NCI-H82 treated with DMSO at 0.1 percent for 48 hours (cell line): ENCODE data around the gene NIPAL3.
"Not testable (repeated sequence)": the region's sequence is repeated elsewhere in the genome, so short reads cannot be mapped to it uniquely, and the experiment has no call there.

Source experiments
- DNase-seq: peaks from one replicate; lab custom pipeline; 2025; ENCODE audit not compliant: unreplicated experiment; lab: John Stamatoyannopoulos, UW

Gene NIPAL3

DNA sequence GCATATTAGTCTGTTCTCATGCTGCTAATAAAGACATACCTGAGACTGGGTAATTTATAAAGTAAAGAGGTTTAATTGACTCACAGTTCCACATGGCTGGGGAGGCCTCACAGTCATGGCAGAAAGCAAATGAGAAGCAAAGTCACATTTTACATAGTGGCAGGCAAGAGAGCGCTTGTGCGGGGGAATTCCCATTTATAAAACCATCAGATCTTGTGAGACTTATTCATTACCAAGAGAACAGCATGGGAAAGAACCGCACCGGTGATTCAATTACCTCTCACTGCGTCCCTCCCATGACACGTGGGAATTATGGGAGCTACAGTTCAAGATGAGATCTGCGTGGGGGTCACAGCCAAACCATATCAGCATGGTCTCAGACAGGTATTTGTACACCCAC, 72.6 kb downstream of the NIPAL3 start:
- not testable (repeated sequence) for DNase-seq

GRCh38 chr1:24489674-24490073, 74.1 kb downstream of the NIPAL3 start:
- DNase-seq, result no peak

GRCh38 chr1:24490101-24490781, 74.6 kb downstream of the NIPAL3 start:
- DNase-seq, result no peak

DNA sequence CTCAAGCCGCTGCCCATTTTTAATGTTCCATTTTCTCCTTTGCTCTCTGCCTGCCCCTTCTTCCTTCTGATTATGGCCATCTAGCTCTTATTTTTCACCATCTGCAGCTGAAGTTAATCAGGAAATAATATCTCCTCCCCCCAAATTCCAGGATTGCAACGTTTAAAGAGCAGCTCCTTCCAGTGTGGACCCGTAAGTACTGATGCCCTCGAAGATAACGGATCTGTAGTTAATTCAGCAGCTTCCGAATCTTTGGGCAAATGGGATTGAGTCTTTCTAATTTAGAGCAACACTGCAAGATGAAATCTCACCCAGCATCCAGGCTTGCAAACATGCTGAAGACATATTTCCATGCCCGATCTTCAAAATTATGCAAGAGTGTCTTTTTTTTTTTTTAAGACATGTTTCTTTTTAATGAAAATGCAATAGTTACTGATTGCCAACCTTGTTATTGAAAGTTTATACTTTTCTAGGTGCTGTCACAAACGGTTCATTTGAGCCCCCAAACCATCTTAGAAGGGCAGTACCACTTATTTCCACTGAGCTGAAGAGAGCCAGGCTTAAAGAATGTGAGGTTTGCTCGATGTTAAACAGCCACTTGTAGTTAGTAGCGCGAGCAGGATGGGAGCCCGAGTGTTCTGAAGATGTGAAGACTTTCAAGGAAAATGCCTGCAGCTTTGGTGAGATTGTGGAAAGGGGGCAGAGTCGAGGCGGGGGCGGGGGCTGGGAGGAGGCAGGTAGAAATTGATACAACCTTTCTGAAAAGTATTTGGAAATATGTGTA, 76.2 kb downstream of the NIPAL3 start:
- DNase-seq, result no peak

DNA sequence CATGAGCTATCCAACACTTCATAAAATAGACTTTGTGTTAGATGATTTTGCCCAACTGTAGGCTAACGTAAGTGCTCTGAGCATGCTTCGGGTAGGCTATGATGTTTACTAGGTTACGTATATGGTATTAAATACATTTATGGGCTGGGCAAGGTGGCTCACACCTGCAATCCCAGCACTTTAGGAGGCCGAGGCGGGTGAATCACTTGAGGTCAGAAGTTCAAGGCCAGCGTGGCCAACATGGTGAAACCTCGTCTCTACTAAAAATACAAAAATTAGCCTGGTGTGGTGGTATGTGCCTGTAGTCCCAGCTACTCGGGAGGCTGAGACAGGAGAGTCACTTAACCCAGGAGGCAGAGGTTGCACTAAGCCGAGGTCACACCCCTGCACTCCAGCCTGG, 77.3 kb downstream of the NIPAL3 start:
- not testable (repeated sequence) for DNase-seq

- no peak for DNase-seq
These were observed 78.2 kb downstream of the NIPAL3 start for GRCh38 chr1:24493785-24494184.

DNA sequence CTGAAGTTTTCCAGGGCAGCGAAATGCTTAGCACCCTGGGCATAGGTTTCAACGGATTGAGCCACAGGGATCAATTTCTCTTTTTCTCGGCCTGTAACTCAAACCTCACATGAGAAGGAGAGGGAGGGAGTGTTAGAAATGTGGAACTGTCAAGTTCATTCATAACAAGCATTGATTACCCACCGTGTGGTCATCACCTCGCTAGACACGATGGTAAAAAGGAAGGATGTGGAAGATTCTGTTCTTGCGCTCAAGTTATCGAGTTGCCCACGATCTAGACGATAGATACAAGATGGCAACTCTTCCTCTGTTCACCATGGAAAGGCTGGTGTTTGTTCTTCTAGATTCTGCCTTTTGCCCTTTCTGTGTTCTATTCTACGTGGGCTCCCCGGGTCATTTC, 83.0 kb downstream of the NIPAL3 start:
- DNase-seq, result no peak

GRCh38 chr1:24500448-24501048, 84.9 kb downstream of the NIPAL3 start:
- peak; percentile 11 for DNase-seq

DNA sequence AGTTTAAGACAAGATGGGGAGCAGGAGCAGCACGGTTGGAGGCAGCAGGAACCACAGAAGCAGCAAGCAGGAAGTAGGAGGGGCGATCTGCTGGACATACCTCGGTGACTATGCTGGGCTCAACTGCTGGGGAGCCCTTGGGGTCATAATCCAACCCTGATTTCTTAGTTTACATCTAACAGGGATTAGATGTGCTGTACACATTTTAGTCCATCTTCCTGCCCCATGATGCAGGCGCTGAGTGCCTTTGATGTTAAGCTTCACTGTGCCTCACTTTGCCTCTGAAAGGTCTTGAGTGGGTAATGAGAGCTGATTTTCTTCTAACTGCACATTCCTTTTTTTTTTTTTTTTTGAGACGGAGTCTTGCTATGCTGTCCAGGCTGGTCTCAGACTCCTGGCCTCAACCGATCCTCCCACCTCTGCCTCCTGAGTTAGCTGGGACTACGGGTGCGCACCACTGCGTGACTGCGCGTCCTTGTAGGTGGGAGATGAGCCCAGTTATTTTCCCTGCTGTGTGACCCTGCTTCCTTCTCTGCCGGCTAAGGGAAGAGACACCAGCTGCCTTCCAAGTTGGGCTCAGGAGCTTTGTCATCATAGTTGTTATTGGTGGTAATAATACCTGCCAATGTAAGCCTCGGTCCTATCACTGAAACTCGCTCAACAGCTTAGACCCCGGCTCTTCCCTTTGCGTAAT, 85.9 kb downstream of the NIPAL3 start:
- DNase-seq, result no peak

- DNase-seq, result peak; percentile 7
These were observed 86.6 kb downstream of the NIPAL3 start for GRCh38 chr1:24502065-24502708.

- DNase-seq, result peak; percentile 66
These were observed 87.1 kb downstream of the NIPAL3 start, which contains the start of gene RCAN3 for GRCh38 chr1:24502709-24503058. TSS of gene RCAN3 (plus strand) at chr1:24502836. CDS start at chr1:24514373, 11,537 bp downstream.

DNA sequence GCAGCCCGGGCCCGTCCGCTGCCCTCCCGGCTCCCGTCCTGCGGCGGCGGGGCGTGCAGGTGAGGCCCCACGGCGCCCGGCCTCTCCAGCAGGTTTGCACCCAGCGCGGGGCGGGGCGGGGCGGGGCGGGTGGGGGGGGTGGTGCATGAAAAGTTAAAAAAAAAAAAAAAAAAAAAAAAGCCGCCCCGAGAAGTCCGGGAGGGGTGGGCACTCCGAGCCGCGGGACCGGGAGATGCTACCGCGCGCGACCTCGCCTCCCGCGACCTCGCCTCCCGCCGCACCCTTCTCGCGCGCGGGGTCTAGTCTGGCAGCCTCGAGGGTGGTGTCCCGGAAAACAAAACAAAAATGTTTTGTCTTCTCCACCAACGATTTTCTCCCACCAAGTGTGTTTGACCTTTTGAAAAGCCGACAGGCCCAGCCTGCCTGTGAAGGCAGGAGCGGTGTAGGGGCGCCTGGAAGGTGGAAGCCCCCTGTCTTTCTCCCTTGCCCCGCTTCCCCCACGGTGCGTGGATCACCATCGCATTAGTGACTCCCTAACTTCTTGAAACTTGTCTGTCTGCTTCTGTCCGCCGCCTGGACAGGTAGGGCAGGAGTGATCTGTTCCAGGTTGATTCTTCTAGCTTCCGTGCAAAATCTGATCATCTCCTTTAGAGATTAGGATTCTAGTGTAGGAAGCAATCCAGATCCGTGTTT, 87.6 kb downstream of the NIPAL3 start:
- no peak for DNase-seq

DNA sequence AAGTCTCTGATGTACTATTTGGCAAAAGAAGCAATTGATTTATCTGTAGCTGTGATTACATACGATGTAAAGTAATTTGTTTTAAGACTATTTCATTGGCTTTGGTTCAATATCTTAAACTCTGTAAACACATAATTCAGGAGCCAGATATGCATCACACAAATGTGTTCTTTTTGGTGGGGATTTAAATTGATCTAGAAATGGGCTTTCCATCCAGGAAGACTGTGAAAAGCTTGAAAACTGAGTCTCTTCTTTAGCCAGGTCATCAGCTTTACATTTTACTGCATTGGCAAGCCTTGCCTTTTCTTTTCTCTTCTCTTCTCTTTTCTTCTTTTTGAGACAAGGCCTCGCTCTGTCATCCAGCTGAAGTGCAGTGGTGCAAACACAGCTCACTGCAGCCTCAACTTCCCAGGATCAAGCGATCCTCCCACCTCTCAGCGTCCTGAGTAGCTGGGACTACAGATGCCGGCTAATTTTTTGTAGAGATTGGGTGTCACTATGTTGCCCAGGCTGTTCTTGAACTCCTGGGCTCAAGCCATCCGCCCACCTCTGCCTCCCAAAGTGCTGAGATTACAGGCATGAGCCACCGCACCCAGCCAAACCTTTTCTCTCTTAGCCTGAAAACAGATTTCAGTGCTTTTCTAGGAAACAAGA, 88.4 kb downstream of the NIPAL3 start:
- DNase-seq, result no peak

- no peak for DNase-seq
These were observed 89.0 kb downstream of the NIPAL3 start for GRCh38 chr1:24504560-24504959.

DNA sequence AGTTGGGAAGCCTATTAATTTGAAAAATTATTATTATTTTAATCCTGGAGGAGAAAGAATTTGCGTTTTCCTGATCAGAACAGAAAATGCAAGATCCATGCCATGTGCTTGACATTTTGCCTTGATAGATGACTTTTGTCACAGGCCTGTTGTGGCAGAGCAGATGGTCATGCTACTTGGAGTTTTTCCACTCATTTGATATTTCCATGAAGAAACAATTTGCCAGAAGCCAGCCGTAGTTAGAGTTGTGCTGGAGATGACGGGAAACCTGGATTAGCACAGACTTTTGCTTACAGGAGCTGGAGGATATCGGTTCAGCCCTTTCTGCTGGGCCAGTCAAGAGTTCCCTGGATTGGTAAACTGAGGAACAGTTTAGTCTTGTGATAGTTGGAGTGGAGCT, 90.2 kb downstream of the NIPAL3 start:
- no peak for DNase-seq

DNA sequence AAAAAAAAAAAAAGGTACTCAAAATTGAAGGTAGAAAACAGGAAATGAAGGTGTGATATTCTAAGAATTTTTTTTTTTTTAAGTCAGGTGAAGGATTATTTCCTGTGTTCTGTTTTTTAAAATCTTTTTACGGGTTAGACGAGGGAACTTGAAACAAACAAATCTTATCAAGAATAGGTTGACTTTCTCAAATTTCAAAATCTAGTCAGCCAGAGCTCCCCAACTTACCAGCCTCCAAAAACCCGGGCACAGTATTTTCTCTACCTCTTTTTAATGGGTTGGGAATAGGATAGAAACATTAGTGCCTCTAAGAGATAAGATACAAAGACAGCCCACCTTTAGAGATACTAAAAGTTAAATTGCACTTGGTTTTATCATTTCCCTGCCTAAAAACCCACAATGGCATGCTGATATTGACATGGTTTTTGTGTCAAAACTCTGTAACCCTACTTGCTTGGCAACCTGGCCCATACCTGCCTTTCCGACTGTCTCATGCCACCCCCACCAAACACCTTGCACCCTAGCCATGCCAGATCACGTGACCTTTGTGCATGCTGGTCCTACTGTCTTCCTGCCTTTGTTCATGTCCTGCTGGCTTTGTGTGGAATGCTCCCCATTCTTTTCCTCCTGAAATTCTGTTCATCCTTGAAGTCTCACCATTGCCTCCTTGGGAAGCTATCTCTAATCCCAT, 91.2 kb downstream of the NIPAL3 start:
- no peak for DNase-seq

DNA sequence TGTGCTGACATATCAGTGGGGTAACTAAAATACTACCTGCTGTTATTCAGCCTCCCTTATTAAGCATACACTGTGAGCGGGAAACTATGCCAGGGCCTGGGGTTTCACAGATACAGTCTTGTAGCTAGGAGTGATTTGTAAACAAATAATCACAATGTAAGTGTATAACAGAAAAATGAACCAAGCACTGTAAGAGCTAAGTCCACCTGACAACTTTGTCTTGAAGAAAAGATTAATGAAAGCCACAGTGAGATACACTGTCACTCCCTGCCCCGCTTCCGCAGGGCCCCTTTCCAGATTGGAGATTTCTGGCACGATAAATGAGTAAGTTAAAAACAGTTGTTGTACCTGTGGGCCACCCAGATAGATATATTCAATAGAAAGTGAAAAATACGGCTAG, 91.8 kb downstream of the NIPAL3 start:
- DNase-seq, result no peak

DNA sequence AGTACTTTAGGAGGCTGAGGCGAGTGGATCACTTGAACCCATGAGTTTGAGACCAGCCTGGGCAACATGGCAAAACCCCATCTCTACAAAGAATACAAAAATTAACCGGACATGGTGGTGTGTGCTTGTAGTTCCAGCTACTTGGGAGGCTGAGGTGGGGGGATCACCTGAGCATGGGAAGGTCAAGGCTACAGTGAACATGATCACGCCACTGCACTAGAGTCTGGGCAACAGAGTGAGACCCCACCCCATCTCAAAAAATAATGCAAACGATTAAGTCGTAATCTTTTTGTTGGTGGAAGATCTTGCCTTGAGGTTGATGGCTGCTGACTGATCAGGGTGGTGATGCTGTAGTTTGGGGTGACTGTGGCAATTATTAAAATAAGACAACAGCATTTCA, 93.3 kb downstream of the NIPAL3 start:
- DNase-seq, result no peak

DNA sequence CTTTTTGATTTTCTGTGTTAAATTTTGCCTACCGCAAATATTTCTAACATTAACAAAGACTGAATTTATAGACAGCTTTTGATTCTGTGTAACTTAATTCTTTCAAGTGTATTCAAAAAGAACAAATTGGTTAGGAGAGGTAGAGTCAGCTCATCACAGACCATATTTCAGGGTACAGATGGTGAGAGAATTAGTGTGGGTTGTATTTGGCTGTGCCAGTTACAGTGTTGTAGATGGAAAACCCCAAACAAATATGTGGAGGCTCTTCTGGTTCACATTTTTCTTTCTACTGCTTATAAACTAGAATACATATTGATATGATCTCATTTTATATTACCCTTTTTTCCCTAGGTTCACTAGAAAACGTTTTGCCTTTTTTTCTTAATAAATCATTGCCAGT, 98.1 kb downstream of the NIPAL3 start:
- DNase-seq, result no peak
